Activated gamma-delta T cell (primary cell): ENCODE results near the gene GPR75.

Experiments
- DNase-seq: peaks from one replicate; lab custom pipeline; 2025; lab: John Stamatoyannopoulos, UW
- total RNA-seq, 2 donors: gene quantifications; one replicate each; lab custom pipeline; 2026; lab: John Stamatoyannopoulos, UW

GPR75 gene
- total RNA-seq: 3.3 to 3.8 reads per million in 2 donors

GRCh38 chr2:53859206-53860181 is at the start of gene GPR75:
Gene GPR75, minus strand, starts transcription at chr2:53859967. Its CDS starts 5,211 bp downstream, at chr2:53854756.
- DNase-seq: peak; percentile 10

- DNase-seq: no peak
Measured at GRCh38 chr2:53907582-53907981, 47.8 kb upstream of the GPR75 start.

- DNase-seq: no peak
Measured at GRCh38 chr2:53905396-53905795, 45.6 kb upstream of the GPR75 start.

- no peak for DNase-seq
Measured at GRCh38 chr2:53903011-53903410, 43.2 kb upstream of the GPR75 start.

- no peak for DNase-seq
Measured at GRCh38 chr2:53901192-53901591, 41.4 kb upstream of the GPR75 start.

- DNase-seq: no peak
Measured at GRCh38 chr2:53896864-53897263, 37.1 kb upstream of the GPR75 start.

GRCh38 chr2:53886406-53887280 is 26.9 kb upstream of the GPR75 start:
- no peak for DNase-seq

- no peak for DNase-seq
Measured at GRCh38 chr2:53884883-53885282, 25.1 kb upstream of the GPR75 start.

GRCh38 chr2:53881986-53882385 is 22.2 kb upstream of the GPR75 start:
- DNase-seq: no peak

GRCh38 chr2:53881360-53881759 is 21.6 kb upstream of the GPR75 start:
- DNase-seq: no peak

GRCh38 chr2:53880756-53881155 is 21.0 kb upstream of the GPR75 start:
- no peak for DNase-seq

GRCh38 chr2:53877556-53877955 is 17.8 kb upstream of the GPR75 start:
- no peak for DNase-seq

GRCh38 chr2:53877112-53877511 is 17.3 kb upstream of the GPR75 start:
- DNase-seq: no peak

GRCh38 chr2:53874401-53874950 is 14.7 kb upstream of the GPR75 start:
- DNase-seq: no peak

- no peak for DNase-seq
Measured at GRCh38 chr2:53867773-53868172, 8.0 kb upstream of the GPR75 start.

GRCh38 chr2:53867169-53867568 is 7.4 kb upstream of the GPR75 start:
- no peak for DNase-seq

- no peak for DNase-seq
Measured at GRCh38 chr2:53865962-53866361, 6.2 kb upstream of the GPR75 start.

GRCh38 chr2:53865264-53865663 is 5.5 kb upstream of the GPR75 start:
- DNase-seq: no peak

GRCh38 chr2:53863538-53864227 is 3.9 kb upstream of the GPR75 start:
- DNase-seq: no peak

- no peak for DNase-seq
Measured at GRCh38 chr2:53861824-53862223, 2.1 kb upstream of the GPR75 start.

- no peak for DNase-seq
Measured at GRCh38 chr2:53856272-53856671, 3.5 kb downstream of the GPR75 start.

GRCh38 chr2:53854678-53855077 is 5.1 kb downstream of the GPR75 start:
- DNase-seq: no peak
